Measurements from ENCODE around the gene GDPD3. TPM values are rescaled to one million over a fixed set of nuclear protein-coding genes. Genes with fewer than 3 reads are reported as not detected.

The GDPD3 gene
- total and polyA plus RNA-seq, 2 of the 13 experiments (the other 11 are each of a cell fraction or from before 2014, with no cell fraction given), result 18.7 to 20.6 TPM

DNA sequence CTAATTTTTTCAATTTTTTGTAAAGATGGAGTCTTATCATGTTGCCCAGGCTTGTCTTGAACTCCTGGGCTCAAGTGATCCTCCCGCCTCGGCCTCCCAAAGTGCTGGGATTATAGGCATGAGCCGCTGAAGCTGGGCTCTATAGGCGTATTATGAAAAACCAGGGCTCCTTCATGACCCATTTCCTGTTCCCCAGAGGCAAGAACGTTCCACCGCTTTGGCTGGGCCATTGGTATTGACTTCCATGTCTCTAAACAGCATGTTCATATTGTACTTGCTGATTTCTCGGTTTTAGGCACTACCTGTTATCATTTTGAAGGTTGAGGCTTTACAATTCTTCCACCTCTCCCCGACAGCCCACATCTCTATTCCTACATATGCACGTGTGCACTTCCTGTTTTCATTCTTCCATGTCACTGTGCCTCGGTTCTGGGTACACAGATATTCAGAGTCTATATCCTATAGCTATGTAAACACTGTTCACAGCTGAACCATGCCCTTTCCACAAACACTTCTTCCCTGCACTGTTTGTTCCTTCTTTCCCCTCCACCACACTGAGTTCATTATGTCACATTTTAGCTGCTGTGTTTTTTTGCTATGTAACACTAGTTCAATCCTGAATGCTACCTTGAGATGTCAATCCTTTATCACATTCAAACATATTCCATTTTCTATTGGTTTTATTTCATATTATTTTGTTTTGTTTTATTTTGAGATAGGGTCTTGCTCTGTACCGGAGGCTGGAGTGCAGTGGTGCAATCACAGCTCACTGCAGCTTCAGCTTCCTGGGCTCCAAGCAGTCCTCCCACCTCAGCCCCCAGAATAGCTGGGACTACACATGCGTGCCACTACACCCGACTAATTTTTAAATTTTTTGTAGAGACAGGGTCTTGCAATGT is 26.5 kb upstream of the GDPD3 start (continued):
- peak; percentile 93 for TF ChIP-seq ATF2 (CRISPR knock-in tag; IDR thresholded peaks at IDR 0.05)
- no peak; the same call in 1 of the 2 replicates for TF ChIP-seq KDM2A (CRISPR knock-in tag; IDR thresholded peaks at IDR 0.05; ENCODE audit: borderline replicate concordance, low read depth)
- no peak for TF ChIP-seq ZBTB44 (CRISPR knock-in tag; IDR thresholded peaks at IDR 0.05)
- TF ChIP-seq ERF (CRISPR knock-in tag; IDR thresholded peaks at IDR 0.05), result peak; percentile 92
- TF ChIP-seq TFE3 (CRISPR knock-in tag; IDR thresholded peaks at IDR 0.05), result peak; percentile 83
- TF ChIP-seq HMG20B (CRISPR knock-in tag; conservative IDR thresholded peaks at IDR 0.05), result peak; percentile 85; the same call in 1 of the 2 replicates
- TF ChIP-seq ZNF256 (CRISPR knock-in tag; conservative IDR thresholded peaks at IDR 0.05), result no peak
- peak; percentile 92 for TF ChIP-seq ZNF292 (CRISPR knock-in tag; IDR thresholded peaks at IDR 0.05; ENCODE audit: borderline replicate concordance, low read depth)
- TF ChIP-seq MAFG (CRISPR knock-in tag; IDR thresholded peaks at IDR 0.05), result no peak
- no peak; the same call in 1 of the 2 replicates for TF ChIP-seq ZNF569 (CRISPR knock-in tag; IDR thresholded peaks at IDR 0.05; ENCODE audit: borderline replicate concordance)
- TF ChIP-seq, protein P1, sequence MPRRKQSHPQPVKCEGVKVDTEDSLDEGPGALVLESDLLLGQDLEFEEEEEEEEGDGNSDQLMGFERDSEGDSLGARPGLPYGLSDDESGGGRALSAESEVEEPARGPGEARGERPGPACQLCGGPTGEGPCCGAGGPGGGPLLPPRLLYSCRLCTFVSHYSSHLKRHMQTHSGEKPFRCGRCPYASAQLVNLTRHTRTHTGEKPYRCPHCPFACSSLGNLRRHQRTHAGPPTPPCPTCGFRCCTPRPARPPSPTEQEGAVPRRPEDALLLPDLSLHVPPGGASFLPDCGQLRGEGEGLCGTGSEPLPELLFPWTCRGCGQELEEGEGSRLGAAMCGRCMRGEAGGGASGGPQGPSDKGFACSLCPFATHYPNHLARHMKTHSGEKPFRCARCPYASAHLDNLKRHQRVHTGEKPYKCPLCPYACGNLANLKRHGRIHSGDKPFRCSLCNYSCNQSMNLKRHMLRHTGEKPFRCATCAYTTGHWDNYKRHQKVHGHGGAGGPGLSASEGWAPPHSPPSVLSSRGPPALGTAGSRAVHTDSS (CRISPR knock-in tag; conservative IDR thresholded peaks at IDR 0.05), result no peak
- TF ChIP-seq ZNF331 (CRISPR knock-in tag; IDR thresholded peaks at IDR 0.05), result peak; percentile 97
- TF ChIP-seq TSC22D2 (CRISPR knock-in tag; IDR thresholded peaks at IDR 0.05; ENCODE audit: borderline replicate concordance), result no peak; the same call in none of the 2 replicates
- no peak for TF ChIP-seq ZNF180 (CRISPR knock-in tag; IDR thresholded peaks at IDR 0.05; ENCODE audit: borderline replicate concordance, low read depth)
- no peak for TF ChIP-seq ZNF121 (CRISPR knock-in tag; IDR thresholded peaks at IDR 0.05)
- TF ChIP-seq ZFP36L2 (CRISPR knock-in tag; IDR thresholded peaks at IDR 0.05), result no peak
- no peak for TF ChIP-seq ZNF17 (CRISPR knock-in tag; IDR thresholded peaks at IDR 0.05)
- TF ChIP-seq SP2 (CRISPR knock-in tag; IDR thresholded peaks at IDR 0.05), result no peak; the same call in 1 of the 2 replicates
- TF ChIP-seq NBN (conservative IDR thresholded peaks at IDR 0.05), result no peak; the same call in 1 of the 2 replicates
- peak; percentile 85; the same call in 1 of the 2 replicates for TF ChIP-seq ZNF709 (CRISPR knock-in tag; IDR thresholded peaks at IDR 0.05)
- no peak; the same call in 1 of the 2 replicates for TF ChIP-seq ZMYM2 (CRISPR knock-in tag; IDR thresholded peaks at IDR 0.05)
- TF ChIP-seq SALL2 (CRISPR knock-in tag; IDR thresholded peaks at IDR 0.05), result peak; percentile 10; the same call in 1 of the 2 replicates
- TF ChIP-seq ZNF577 (CRISPR knock-in tag; IDR thresholded peaks at IDR 0.05; ENCODE audit: borderline replicate concordance, low read depth), result no peak
- TF ChIP-seq, protein P2, sequence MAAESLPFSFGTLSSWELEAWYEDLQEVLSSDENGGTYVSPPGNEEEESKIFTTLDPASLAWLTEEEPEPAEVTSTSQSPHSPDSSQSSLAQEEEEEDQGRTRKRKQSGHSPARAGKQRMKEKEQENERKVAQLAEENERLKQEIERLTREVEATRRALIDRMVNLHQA (CRISPR knock-in tag; IDR thresholded peaks at IDR 0.05), result no peak

Data from HepG2 (cell line).